ENCODE results near the gene DRAXIN.

Gene DRAXIN

GRCh38 chr1:11678442-11678841 lies 13.1 kb upstream of the DRAXIN start:
- H3K9me3 ChIP-seq (ENCODE audit: control insufficient read depth, insufficient read depth, low read length), result no peaks in the 10 kb centered on the region
- H3K36me3 ChIP-seq (ENCODE audit: control insufficient read depth, insufficient read depth, low read length), result peaks cover 51% of the 10 kb centered on the region
- no peak overlapping the region for H3K4me3 ChIP-seq (ENCODE audit: low read depth, low read length)
- no peaks in the 10 kb centered on the region for H3K27me3 ChIP-seq (ENCODE audit: control insufficient read depth, insufficient read depth, low read length)
- H3K9ac ChIP-seq (ENCODE audit: low read depth, low read length), result no peak overlapping the region
- H3K4me1 ChIP-seq (ENCODE audit: control insufficient read depth, insufficient read depth, low read length), result peaks cover 13% of the 10 kb centered on the region

DNA sequence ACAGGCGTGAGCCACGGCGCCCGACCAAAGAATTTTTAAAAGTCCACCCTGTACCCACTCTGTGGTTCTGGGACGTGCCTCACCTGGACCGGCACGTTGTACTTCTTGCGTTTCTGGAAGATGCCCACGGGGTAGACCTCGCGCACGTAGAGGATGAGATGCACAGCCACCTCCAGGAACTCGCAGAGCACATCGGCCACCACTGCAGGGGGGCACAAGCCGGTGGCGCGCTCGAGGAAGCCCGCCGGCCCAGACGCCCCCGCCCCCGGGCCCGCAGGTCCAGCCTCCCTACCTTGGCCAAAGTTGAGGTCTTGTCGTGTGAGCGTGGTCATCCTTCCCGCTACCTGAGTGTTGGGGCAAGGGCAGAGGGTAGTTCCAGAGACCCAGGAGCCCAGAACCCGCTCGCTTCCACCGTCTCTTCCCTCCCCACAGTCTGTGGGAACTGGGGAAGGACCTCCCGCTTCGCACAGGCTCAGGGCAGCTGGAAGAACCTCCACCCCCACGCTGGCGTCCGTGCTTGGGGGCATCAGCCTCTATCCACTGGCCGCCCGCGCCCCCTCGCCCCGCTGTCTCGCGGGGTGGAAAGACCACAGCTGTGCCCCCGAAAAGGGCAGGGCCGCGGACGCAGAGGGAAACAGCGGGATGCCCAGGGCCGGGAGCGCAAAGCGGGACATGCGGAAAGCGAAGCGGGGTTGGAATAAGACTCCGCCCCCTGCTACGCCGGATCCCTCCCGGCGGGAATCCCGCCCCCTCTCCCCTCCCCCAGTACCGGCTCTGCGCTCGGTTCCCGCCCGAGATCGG lies 11.0 kb upstream of the DRAXIN start:
- peak overlapping the region; percentile 84 for H3K4me3 ChIP-seq (ENCODE audit: low read depth, low read length)
- no peaks in the 10 kb centered on the region for H3K27me3 ChIP-seq (ENCODE audit: control insufficient read depth, insufficient read depth, low read length)
- H3K9me3 ChIP-seq (ENCODE audit: control insufficient read depth, insufficient read depth, low read length), result no peaks in the 10 kb centered on the region
- H3K9ac ChIP-seq (ENCODE audit: low read depth, low read length), result peak overlapping the region; percentile 95
- peaks cover 25% of the 10 kb centered on the region for H3K4me1 ChIP-seq (ENCODE audit: control insufficient read depth, insufficient read depth, low read length)
- peaks cover 34% of the 10 kb centered on the region for H3K36me3 ChIP-seq (ENCODE audit: control insufficient read depth, insufficient read depth, low read length)

- Histone ChIP-seq H3K4me1 (ENCODE audit: control insufficient read depth, insufficient read depth, low read length) (peaks cover 29% of the 10 kb centered on the region), H3K4me3 (ENCODE audit: low read depth, low read length) (peak within 1 kb of the TSS; percentile 84), H3K27me3 (ENCODE audit: control insufficient read depth, insufficient read depth, low read length) (no peaks in the 10 kb centered on the region), H3K9ac (ENCODE audit: low read depth, low read length) (peak within 1 kb of the TSS; percentile 95), H3K36me3 (ENCODE audit: control insufficient read depth, insufficient read depth, low read length) (peaks cover 27% of the 10 kb centered on the region), H3K9me3 (ENCODE audit: control insufficient read depth, insufficient read depth, low read length) (no peaks in the 10 kb centered on the region)
These were observed 10.3 kb upstream of the DRAXIN start, which contains the start of gene MAD2L2 for GRCh38 chr1:11681071-11681771. TSS of gene MAD2L2 (minus strand) at chr1:11681148. CDS start at chr1:11680601, 547 bp downstream.

GRCh38 chr1:11682287-11682771 lies 9.2 kb upstream of the DRAXIN start:
- Histone ChIP-seq H3K4me1 (ENCODE audit: control insufficient read depth, insufficient read depth, low read length) (peaks cover 29% of the 10 kb centered on the region), H3K9ac (ENCODE audit: low read depth, low read length) (peak overlapping the region; percentile 56), H3K27me3 (ENCODE audit: control insufficient read depth, insufficient read depth, low read length) (no peaks in the 10 kb centered on the region), H3K36me3 (ENCODE audit: control insufficient read depth, insufficient read depth, low read length) (peaks cover 16% of the 10 kb centered on the region), H3K9me3 (ENCODE audit: control insufficient read depth, insufficient read depth, low read length) (no peaks in the 10 kb centered on the region), H3K4me3 (ENCODE audit: low read depth, low read length) (peak overlapping the region; percentile 84)

DNA sequence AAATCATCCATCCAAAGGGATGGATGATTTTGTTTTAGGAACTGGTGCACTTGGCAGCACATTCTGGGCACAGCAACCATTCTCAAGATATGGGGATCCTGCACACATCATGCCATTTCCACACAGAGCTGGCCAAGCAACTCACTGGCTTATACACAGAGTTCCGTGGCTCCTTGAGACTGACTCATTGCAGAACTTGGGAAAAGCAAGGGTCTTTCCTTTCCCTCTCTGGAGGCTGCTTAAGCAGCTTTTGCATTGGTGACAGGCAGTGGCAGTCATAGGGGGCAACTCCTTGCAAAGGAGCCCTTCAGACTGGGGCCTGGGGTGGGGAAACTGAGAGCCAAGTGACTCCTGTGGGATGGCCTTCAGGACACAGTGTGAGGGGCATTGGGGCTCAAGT lies 8.7 kb upstream of the DRAXIN start:
- Histone ChIP-seq H3K4me3 (ENCODE audit: low read depth, low read length) (peak overlapping the region; percentile 9), H3K27me3 (ENCODE audit: control insufficient read depth, insufficient read depth, low read length) (no peaks in the 10 kb centered on the region), H3K36me3 (ENCODE audit: control insufficient read depth, insufficient read depth, low read length) (peaks cover 11% of the 10 kb centered on the region), H3K9me3 (ENCODE audit: control insufficient read depth, insufficient read depth, low read length) (no peaks in the 10 kb centered on the region), H3K9ac (ENCODE audit: low read depth, low read length) (no peak overlapping the region), H3K4me1 (ENCODE audit: control insufficient read depth, insufficient read depth, low read length) (peaks cover 31% of the 10 kb centered on the region)

- Histone ChIP-seq H3K9me3 (ENCODE audit: control insufficient read depth, insufficient read depth, low read length) (no peaks in the 10 kb centered on the region), H3K27me3 (ENCODE audit: control insufficient read depth, insufficient read depth, low read length) (no peaks in the 10 kb centered on the region), H3K36me3 (ENCODE audit: control insufficient read depth, insufficient read depth, low read length) (peaks cover 4% of the 10 kb centered on the region), H3K4me3 (ENCODE audit: low read depth, low read length) (no peak overlapping the region), H3K4me1 (ENCODE audit: control insufficient read depth, insufficient read depth, low read length) (peaks cover 39% of the 10 kb centered on the region), H3K9ac (ENCODE audit: low read depth, low read length) (no peak overlapping the region)
These were observed 7.4 kb upstream of the DRAXIN start for GRCh38 chr1:11684070-11684469.

DNA sequence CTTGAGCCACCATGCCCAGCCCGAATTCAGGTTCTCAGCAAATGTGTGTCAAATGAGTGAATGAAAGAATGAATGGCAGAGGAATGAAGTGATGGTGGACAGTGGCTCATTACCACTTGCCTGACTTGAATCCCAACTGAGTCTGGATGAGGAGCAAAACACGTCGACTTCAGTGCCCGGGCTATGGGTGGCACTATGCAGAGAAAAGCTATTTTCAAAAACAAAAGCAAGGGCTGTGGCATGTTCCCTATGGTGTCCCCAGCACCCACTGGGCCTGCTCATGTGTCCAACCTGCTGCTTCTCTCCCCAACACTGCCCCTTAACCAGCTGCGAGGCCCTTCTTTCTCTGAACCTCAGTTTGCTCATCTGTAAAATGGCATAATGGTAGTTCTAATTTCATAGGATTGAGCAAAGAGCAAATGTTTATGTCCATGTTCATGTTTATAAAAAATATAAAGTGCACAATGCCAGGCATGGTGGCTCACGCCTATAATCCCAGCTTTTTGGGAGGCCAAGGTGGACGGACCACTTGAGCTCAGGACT lies 6.2 kb upstream of the DRAXIN start:
- no peaks in the 10 kb centered on the region for H3K9me3 ChIP-seq (ENCODE audit: control insufficient read depth, insufficient read depth, low read length)
- no peaks in the 10 kb centered on the region for H3K36me3 ChIP-seq (ENCODE audit: control insufficient read depth, insufficient read depth, low read length)
- no peak overlapping the region for H3K4me3 ChIP-seq (ENCODE audit: low read depth, low read length)
- peaks cover 43% of the 10 kb centered on the region for H3K4me1 ChIP-seq (ENCODE audit: control insufficient read depth, insufficient read depth, low read length)
- no peak overlapping the region for H3K9ac ChIP-seq (ENCODE audit: low read depth, low read length)
- H3K27me3 ChIP-seq (ENCODE audit: control insufficient read depth, insufficient read depth, low read length), result no peaks in the 10 kb centered on the region

- Histone ChIP-seq H3K4me3 (ENCODE audit: low read depth, low read length) (no peak overlapping the region), H3K4me1 (ENCODE audit: control insufficient read depth, insufficient read depth, low read length) (peaks cover 29% of the 10 kb centered on the region), H3K9ac (ENCODE audit: low read depth, low read length) (no peak overlapping the region), H3K36me3 (ENCODE audit: control insufficient read depth, insufficient read depth, low read length) (no peaks in the 10 kb centered on the region), H3K9me3 (ENCODE audit: control insufficient read depth, insufficient read depth, low read length) (no peaks in the 10 kb centered on the region), H3K27me3 (ENCODE audit: control insufficient read depth, insufficient read depth, low read length) (no peaks in the 10 kb centered on the region)
These were observed 3.0 kb upstream of the DRAXIN start for GRCh38 chr1:11688506-11688905.

GRCh38 chr1:11690397-11691301 lies 861 bp upstream of the DRAXIN start:
- H3K9ac ChIP-seq (ENCODE audit: low read depth, low read length), result peak overlapping the region; percentile 94
- H3K4me3 ChIP-seq (ENCODE audit: low read depth, low read length), result peak overlapping the region; percentile 82
- H3K36me3 ChIP-seq (ENCODE audit: control insufficient read depth, insufficient read depth, low read length), result no peaks in the 10 kb centered on the region
- peaks cover 27% of the 10 kb centered on the region for H3K4me1 ChIP-seq (ENCODE audit: control insufficient read depth, insufficient read depth, low read length)
- no peaks in the 10 kb centered on the region for H3K9me3 ChIP-seq (ENCODE audit: control insufficient read depth, insufficient read depth, low read length)
- no peaks in the 10 kb centered on the region for H3K27me3 ChIP-seq (ENCODE audit: control insufficient read depth, insufficient read depth, low read length)

GRCh38 chr1:11691928-11692711 lies 610 bp downstream of the DRAXIN start:
- peak overlapping the region; percentile 83 for H3K4me3 ChIP-seq (ENCODE audit: low read depth, low read length)
- H3K4me1 ChIP-seq (ENCODE audit: control insufficient read depth, insufficient read depth, low read length), result peaks cover 23% of the 10 kb centered on the region
- no peaks in the 10 kb centered on the region for H3K36me3 ChIP-seq (ENCODE audit: control insufficient read depth, insufficient read depth, low read length)
- no peaks in the 10 kb centered on the region for H3K9me3 ChIP-seq (ENCODE audit: control insufficient read depth, insufficient read depth, low read length)
- no peaks in the 10 kb centered on the region for H3K27me3 ChIP-seq (ENCODE audit: control insufficient read depth, insufficient read depth, low read length)
- H3K9ac ChIP-seq (ENCODE audit: low read depth, low read length), result peak overlapping the region; percentile 79
